ENCODE data around the gene HMCN2. TPM values are rescaled to one million over a fixed set of nuclear protein-coding genes. Genes with fewer than 3 reads are reported as not detected.

Gene HMCN2
- total RNA-seq, 1 donor from 2014 or later = 0.15 TPM

DNA sequence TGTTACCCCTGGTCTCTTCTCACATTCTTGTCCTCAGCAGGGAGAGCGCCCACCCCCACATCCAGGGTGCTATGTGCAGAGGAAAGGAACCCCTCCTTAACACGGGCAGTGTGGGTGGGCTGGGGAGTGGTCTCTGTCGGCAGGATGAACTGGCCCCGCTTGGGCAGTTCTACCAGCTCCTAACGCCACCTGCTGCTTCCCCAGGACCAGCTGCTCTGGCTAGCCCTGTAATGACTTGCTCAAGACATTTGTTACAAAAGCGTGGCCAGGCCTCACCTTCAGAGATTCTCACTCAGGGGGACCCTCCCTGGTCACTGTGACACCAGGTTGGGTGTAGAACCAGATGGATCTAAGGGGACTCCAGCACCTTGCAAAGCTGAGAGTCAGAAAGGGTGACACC is 82.4 kb downstream of the HMCN2 start:
- peaks cover 3% of the 10 kb centered on the region for H3K27me3 Mint-ChIP-seq (ENCODE audit: insufficient read depth, low read depth)
- no peaks in the 10 kb centered on the region for H3K9me3 ChIP-seq (ENCODE audit: low read depth)

DNA sequence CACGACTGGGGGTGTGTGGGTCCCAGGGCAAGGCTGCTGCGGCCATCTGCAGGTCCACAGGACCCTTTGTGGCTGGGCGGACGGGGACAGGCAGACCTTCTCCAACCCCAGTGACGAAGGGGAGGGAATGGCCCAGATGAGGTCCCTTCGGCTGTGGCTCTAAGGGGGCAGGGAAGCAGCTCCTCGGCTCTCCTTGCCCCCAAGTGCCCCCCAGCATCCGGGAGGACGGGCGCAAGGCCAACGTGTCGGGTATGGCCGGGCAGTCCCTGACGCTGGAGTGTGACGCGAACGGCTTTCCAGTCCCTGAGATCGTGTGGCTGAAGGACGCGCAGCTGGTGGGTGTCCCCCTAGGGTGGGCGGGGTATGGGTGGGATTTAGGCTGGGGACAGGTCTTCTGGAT is 82.8 kb downstream of the HMCN2 start:
- no peaks in the 10 kb centered on the region for H3K36me3 Mint-ChIP-seq
- Histone ChIP-seq H3K4me3 (no peak overlapping the region), H4K20me1 (ENCODE audit: low read depth) (no peaks in the 10 kb centered on the region), H3K36me3 (no peaks in the 10 kb centered on the region), H3K27ac (no peak overlapping the region), H3K4me2 (no peak overlapping the region), H3K9me3 (ENCODE audit: low read depth) (no peaks in the 10 kb centered on the region), H3K27me3 (no peaks in the 10 kb centered on the region), H3K79me2 (ENCODE audit: low read depth) (no peaks in the 10 kb centered on the region), H2AFZ (replicated peaks) (no peak overlapping the region), H3K4me1 (peaks cover 6% of the 10 kb centered on the region), H3F3A (ENCODE audit: low read depth) (peaks cover 18% of the 10 kb centered on the region), H3K9ac (no peak overlapping the region)
- no peaks in the 10 kb centered on the region for H3K9me3 Mint-ChIP-seq
- no peak overlapping the region for H3K4me3 Mint-ChIP-seq
- no peak for TF ChIP-seq EZH2 (IDR thresholded peaks at IDR 0.05)
- no peak for TF ChIP-seq EZH2phosphoT487 (IDR thresholded peaks at IDR 0.05)
- TF ChIP-seq, protein P1, sequence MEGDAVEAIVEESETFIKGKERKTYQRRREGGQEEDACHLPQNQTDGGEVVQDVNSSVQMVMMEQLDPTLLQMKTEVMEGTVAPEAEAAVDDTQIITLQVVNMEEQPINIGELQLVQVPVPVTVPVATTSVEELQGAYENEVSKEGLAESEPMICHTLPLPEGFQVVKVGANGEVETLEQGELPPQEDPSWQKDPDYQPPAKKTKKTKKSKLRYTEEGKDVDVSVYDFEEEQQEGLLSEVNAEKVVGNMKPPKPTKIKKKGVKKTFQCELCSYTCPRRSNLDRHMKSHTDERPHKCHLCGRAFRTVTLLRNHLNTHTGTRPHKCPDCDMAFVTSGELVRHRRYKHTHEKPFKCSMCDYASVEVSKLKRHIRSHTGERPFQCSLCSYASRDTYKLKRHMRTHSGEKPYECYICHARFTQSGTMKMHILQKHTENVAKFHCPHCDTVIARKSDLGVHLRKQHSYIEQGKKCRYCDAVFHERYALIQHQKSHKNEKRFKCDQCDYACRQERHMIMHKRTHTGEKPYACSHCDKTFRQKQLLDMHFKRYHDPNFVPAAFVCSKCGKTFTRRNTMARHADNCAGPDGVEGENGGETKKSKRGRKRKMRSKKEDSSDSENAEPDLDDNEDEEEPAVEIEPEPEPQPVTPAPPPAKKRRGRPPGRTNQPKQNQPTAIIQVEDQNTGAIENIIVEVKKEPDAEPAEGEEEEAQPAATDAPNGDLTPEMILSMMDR (IDR thresholded peaks at IDR 0.05) = no peak
- H3K27me3 Mint-ChIP-seq (ENCODE audit: insufficient read depth, low read depth) = peaks cover 3% of the 10 kb centered on the region
- DNase-seq (ENCODE audit: low spot score) = no peak
- no peak overlapping the region for H3K27ac Mint-ChIP-seq
- H3K4me1 Mint-ChIP-seq = peaks cover 8% of the 10 kb centered on the region

More for the DNA sequence above, 82.4 kb downstream of the HMCN2 start:
- peak; percentile 51 for DNase-seq (ENCODE audit: low spot score)
- Histone ChIP-seq H3K27me3 (no peaks in the 10 kb centered on the region), H3F3A (ENCODE audit: low read depth) (peaks cover 18% of the 10 kb centered on the region), H4K20me1 (ENCODE audit: low read depth) (no peaks in the 10 kb centered on the region), H3K27ac (no peak overlapping the region), H3K4me1 (peaks cover 6% of the 10 kb centered on the region), H2AFZ (replicated peaks) (no peak overlapping the region), H3K9ac (no peak overlapping the region), H3K4me2 (no peak overlapping the region), H3K79me2 (ENCODE audit: low read depth) (no peaks in the 10 kb centered on the region), H3K4me3 (no peak overlapping the region), H3K36me3 (no peaks in the 10 kb centered on the region)
- no peaks in the 10 kb centered on the region for H3K9me3 Mint-ChIP-seq
- H3K4me1 Mint-ChIP-seq = peaks cover 8% of the 10 kb centered on the region
- H3K27ac Mint-ChIP-seq = no peak overlapping the region
- no peaks in the 10 kb centered on the region for H3K36me3 Mint-ChIP-seq
- H3K4me3 Mint-ChIP-seq = no peak overlapping the region
- TF ChIP-seq, protein P1 (IDR thresholded peaks at IDR 0.05) = peak; percentile 8
- TF ChIP-seq EZH2 (IDR thresholded peaks at IDR 0.05) = no peak

DNA sequence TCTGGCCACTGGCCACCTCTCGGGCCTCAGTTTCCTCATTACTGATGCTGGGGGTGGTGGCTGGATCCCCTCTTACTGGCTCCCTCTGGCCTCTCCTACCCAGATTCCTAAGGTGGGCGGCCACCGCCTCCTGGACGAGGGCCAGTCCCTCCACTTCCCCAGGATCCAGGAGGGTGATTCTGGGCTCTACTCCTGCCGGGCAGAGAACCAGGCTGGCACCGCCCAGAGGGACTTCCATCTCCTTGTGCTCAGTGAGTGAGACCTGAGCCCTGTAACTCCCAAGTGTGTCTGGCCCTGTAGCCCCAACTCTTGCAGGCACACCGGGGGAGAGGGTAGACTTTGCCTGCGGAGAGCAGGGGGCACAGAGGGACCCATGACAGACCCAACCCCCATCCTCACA is 83.3 kb downstream of the HMCN2 start:
- H3K36me3 Mint-ChIP-seq = no peaks in the 10 kb centered on the region
- Histone ChIP-seq H3K9ac (no peak overlapping the region), H3K9me3 (ENCODE audit: low read depth) (no peaks in the 10 kb centered on the region), H3K4me3 (no peak overlapping the region), H2AFZ (replicated peaks) (no peak overlapping the region), H3K36me3 (no peaks in the 10 kb centered on the region), H3K79me2 (ENCODE audit: low read depth) (no peaks in the 10 kb centered on the region), H3K4me1 (peaks cover 6% of the 10 kb centered on the region), H3K4me2 (no peak overlapping the region), H3K27me3 (no peaks in the 10 kb centered on the region), H3F3A (ENCODE audit: low read depth) (peaks cover 14% of the 10 kb centered on the region), H4K20me1 (ENCODE audit: low read depth) (no peaks in the 10 kb centered on the region), H3K27ac (no peak overlapping the region)
- H3K27me3 Mint-ChIP-seq (ENCODE audit: insufficient read depth, low read depth) = peaks cover 3% of the 10 kb centered on the region
- H3K9me3 Mint-ChIP-seq = no peaks in the 10 kb centered on the region
- H3K4me3 Mint-ChIP-seq = no peak overlapping the region
- no peak for DNase-seq (ENCODE audit: low spot score)
- peaks cover 8% of the 10 kb centered on the region for H3K4me1 Mint-ChIP-seq
- no peak overlapping the region for H3K27ac Mint-ChIP-seq
- TF ChIP-seq, protein P1 (IDR thresholded peaks at IDR 0.05) = no peak
- TF ChIP-seq EZH2 (IDR thresholded peaks at IDR 0.05) = no peak
- no peak for TF ChIP-seq EZH2phosphoT487 (IDR thresholded peaks at IDR 0.05)

Measured in neural progenitor cell (in vitro differentiated cells).